ENCODE results near the gene TMEM141. TPM values are rescaled to one million over a fixed set of nuclear protein-coding genes. Genes with fewer than 3 reads are reported as not detected.

TMEM141 gene
- 100 to 1,000 TPM in 2 of 4 donors, 10 to 100 TPM in 2; 71.1 to 148 (median 115) TPM for total RNA-seq

- H3K4me1 ChIP-seq: peaks cover 38% of the 10 kb centered on the region
- H3K9me3 ChIP-seq: no peaks in the 10 kb centered on the region
- TF ChIP-seq EP300 (IDR thresholded peaks at IDR 0.05): no peak
- peak; percentile 9 to 56 for TF ChIP-seq POLR2A (IDR thresholded peaks at IDR 0.05)
- TF ChIP-seq POLR2AphosphoS5 (IDR thresholded peaks at IDR 0.05): no peak
- no peak for TF ChIP-seq CTCF (IDR thresholded peaks at IDR 0.05)
- DNase-seq (ENCODE audit: low spot score in 2 of 2): peak; percentile 100
- WGBS: 2% methylated on average over 20 of the region's 70 CpGs
- H3K36me3 ChIP-seq: no peaks in the 10 kb centered on the region
- H3K4me3 ChIP-seq: peak within 1 kb of the TSS; percentile 74
- H3K27ac ChIP-seq: peak within 1 kb of the TSS; percentile 98
- H3K27me3 ChIP-seq: no peaks in the 10 kb centered on the region
Observed at GRCh38 chr9:136790640-136791515, at the start of gene TMEM141. TMEM141 (plus strand) TSS chr9:136791344; CDS start chr9:136791371, 27 bp downstream.

DNA sequence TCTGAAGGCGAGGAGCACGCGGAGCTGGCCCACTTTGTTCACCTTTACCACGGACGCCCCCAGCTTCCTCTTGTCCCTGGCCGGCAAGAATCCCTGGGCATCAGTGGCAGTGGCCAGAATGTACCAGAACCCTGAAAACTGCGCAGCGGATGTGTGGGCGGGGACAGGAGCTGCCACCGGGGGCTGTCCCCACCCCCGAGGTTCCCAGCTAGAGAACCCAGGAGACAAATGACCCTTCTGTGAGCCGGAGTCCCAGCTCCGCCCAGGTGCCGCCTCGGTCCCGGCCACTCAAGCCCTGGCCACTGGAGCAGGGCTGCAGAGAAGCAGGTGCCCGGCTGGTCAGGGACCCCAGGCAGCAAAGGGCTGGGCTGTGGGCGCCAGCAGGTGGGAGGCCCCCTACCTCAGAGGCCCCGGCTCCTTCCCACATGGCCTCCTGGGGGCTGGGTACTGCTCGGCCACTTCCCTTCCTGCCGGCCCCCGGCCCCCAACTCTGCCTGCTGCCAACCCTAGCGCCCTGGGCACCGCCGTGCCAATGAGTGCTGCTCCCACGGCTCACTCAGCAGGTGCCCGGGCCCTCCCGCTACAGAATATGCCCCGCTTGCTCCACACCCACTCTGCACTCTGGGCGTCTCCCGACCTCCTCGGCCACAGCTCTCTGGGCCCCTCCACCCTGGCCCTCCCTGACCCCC is 49.1 kb upstream of the TMEM141 start:
- TF ChIP-seq CTCF (IDR thresholded peaks at IDR 0.05) (no peak), POLR2A (IDR thresholded peaks at IDR 0.05) (no peak), POLR2AphosphoS5 (IDR thresholded peaks at IDR 0.05) (no peak), EP300 (IDR thresholded peaks at IDR 0.05) (no peak)
- no peak for DNase-seq (ENCODE audit: low spot score in 2 of 2)
- H3K9me3 ChIP-seq: no peaks in the 10 kb centered on the region
- H3K27ac ChIP-seq: no peak overlapping the region
- peak overlapping the region; percentile 28 for H3K4me3 ChIP-seq
- 38% methylated on average over 14 of the region's 32 CpGs for WGBS
- H3K27me3 ChIP-seq: peaks cover 67% of the 10 kb centered on the region
- peaks cover 34% of the 10 kb centered on the region for H3K4me1 ChIP-seq
- H3K36me3 ChIP-seq: no peaks in the 10 kb centered on the region

GRCh38 chr9:136742591-136743391 is 48.4 kb upstream of the TMEM141 start, which contains the start of gene LCN10:
LCN10 (minus strand) TSS chr9:136742940; CDS start chr9:136742903, 37 bp downstream.
- peak within 1 kb of the TSS; percentile 28 for H3K4me3 ChIP-seq
- peaks cover 34% of the 10 kb centered on the region for H3K4me1 ChIP-seq
- H3K27me3 ChIP-seq: peaks cover 67% of the 10 kb centered on the region
- H3K36me3 ChIP-seq: no peaks in the 10 kb centered on the region
- WGBS: 66% methylated on average over 12 of the region's 25 CpGs
- H3K27ac ChIP-seq: no peak within 1 kb of the TSS
- DNase-seq (ENCODE audit: low spot score in 2 of 2): no peak
- H3K9me3 ChIP-seq: no peaks in the 10 kb centered on the region
- TF ChIP-seq EP300 (IDR thresholded peaks at IDR 0.05) (no peak), CTCF (IDR thresholded peaks at IDR 0.05) (peak in 1 of 2 donors; percentile 1)

- no peak for TF ChIP-seq EP300 (IDR thresholded peaks at IDR 0.05)
- no peak for TF ChIP-seq POLR2A (IDR thresholded peaks at IDR 0.05)
- TF ChIP-seq CTCF (IDR thresholded peaks at IDR 0.05): no peak
- no peak for TF ChIP-seq POLR2AphosphoS5 (IDR thresholded peaks at IDR 0.05)
- H3K27me3 ChIP-seq: peaks cover 62% of the 10 kb centered on the region
- no peaks in the 10 kb centered on the region for H3K36me3 ChIP-seq
- H3K27ac ChIP-seq: no peak overlapping the region
- DNase-seq (ENCODE audit: low spot score in 2 of 2): no peak
- 60% methylated on average over 2 of the region's 16 CpGs for WGBS
- H3K9me3 ChIP-seq: no peaks in the 10 kb centered on the region
- peaks cover 34% of the 10 kb centered on the region for H3K4me1 ChIP-seq
- H3K4me3 ChIP-seq: peak overlapping the region; percentile 28
Observed at GRCh38 chr9:136743639-136744211, 47.4 kb upstream of the TMEM141 start.

All from suprapubic skin (tissue), 4 donors.